Loucy (cell line): ENCODE measurements around the gene TRPM3.

Experiments used
- H2AFZ ChIP-seq: fragments of 200-600 bp; sonication (generic); 2 replicates; pipeline ENCODE4 v1.6.0; 2016; ENCODE audit warnings: antibody characterized with exemption, mild to moderate bottlenecking, low read length, moderate library complexity
- H3F3A ChIP-seq: fragments of 200-600 bp; 2 replicates; pipeline ENCODE4 v1.6.0; 2016; ENCODE audit warnings: antibody characterized with exemption, low read depth, mild to moderate bottlenecking
- H3K27me3 ChIP-seq: fragments of 200-600 bp; sonication (generic); 2 replicates; pipeline ENCODE4 v1.6.1; 2014; ENCODE audit warnings: low read length, mild to moderate bottlenecking; ENCODE audit not compliant: insufficient read depth, poor library complexity, severe bottlenecking
- H3K36me3 ChIP-seq: fragments of 200-600 bp; sonication (generic); 2 replicates; pipeline ENCODE4 v1.6.1; 2016; ENCODE audit warnings: low read length; ENCODE audit not compliant: insufficient read depth
- H3K4me1 ChIP-seq: fragments of 200-600 bp; sonication (generic); 2 replicates; pipeline ENCODE4 v1.5.1; 2014; ENCODE audit warnings: low read length, mild to moderate bottlenecking; ENCODE audit not compliant: insufficient read depth, poor library complexity, severe bottlenecking
- H3K4me2 ChIP-seq: fragments of 200-600 bp; sonication (generic); 2 replicates; pipeline ENCODE4 v1.6.0; 2014; ENCODE audit warnings: antibody characterized with exemption, low read length, low read depth, mild to moderate bottlenecking; ENCODE audit not compliant: poor library complexity, severe bottlenecking
- H3K4me3 ChIP-seq: fragments of 200-600 bp; sonication (generic); 2 replicates; pipeline ENCODE4 v1.5.1; 2014; ENCODE audit warnings: low read length, mild to moderate bottlenecking, mixed read lengths; ENCODE audit not compliant: poor library complexity, severe bottlenecking
- H3K79me2 ChIP-seq: fragments of 200-600 bp; sonication (generic); 2 replicates; pipeline ENCODE4 v1.6.1; 2014; ENCODE audit warnings: low read length; ENCODE audit not compliant: insufficient read depth
- H3K9ac ChIP-seq: fragments of 200-600 bp; sonication (generic); 2 replicates; pipeline ENCODE4 v1.6.0; 2014; ENCODE audit warnings: mild to moderate bottlenecking, low read depth, low read length, moderate library complexity; ENCODE audit not compliant: poor library complexity, severe bottlenecking
- H3K9me2 ChIP-seq: fragments of 200-600 bp; sonication (generic); replicated peaks from 2 replicates; pipeline ENCODE4 v1.6.1; 2016; ENCODE audit warnings: low read depth, low read length, mixed read lengths
- H3K9me3 ChIP-seq: fragments of 200-600 bp; sonication (generic); 2 replicates; pipeline ENCODE4 v1.6.1; 2014; ENCODE audit warnings: mild to moderate bottlenecking, antibody characterized with exemption, low read length, low read depth; ENCODE audit not compliant: insufficient read depth
- H4K20me1 ChIP-seq: fragments of 200-600 bp; sonication (generic); 2 replicates; pipeline ENCODE4 v1.6.0; 2014; ENCODE audit warnings: antibody characterized with exemption, low read length, mild to moderate bottlenecking; ENCODE audit not compliant: insufficient read depth, poor library complexity, severe bottlenecking
- CTCF ChIP-seq: fragments of 200-600 bp; sonication (generic); conservative IDR thresholded peaks from 2 replicates; pipeline ENCODE4 v1.5.1; 2014; ENCODE audit warnings: mild to moderate bottlenecking, antibody characterized with exemption, low read length
- EZH2phosphoT487 ChIP-seq: fragments of 200-600 bp; IDR thresholded peaks from 2 replicates; pipeline ENCODE4 v1.6.1; 2018; ENCODE audit warnings: antibody characterized with exemption, mild to moderate bottlenecking, moderate library complexity, borderline replicate concordance

Gene TRPM3

GRCh38 chr9:70511858-70512257 lies 609.6 kb downstream of the TRPM3 start:
- TF ChIP-seq CTCF (no peak), EZH2phosphoT487 (no peak)
- Histone ChIP-seq H3K4me2 (no peak overlapping the region), H4K20me1 (no peaks in the 10 kb centered on the region), H3K9me2 (no peaks in the 10 kb centered on the region), H3K27me3 (no peaks in the 10 kb centered on the region), H3K9ac (no peak overlapping the region), H3K79me2 (no peaks in the 10 kb centered on the region), H2AFZ (no peak overlapping the region), H3K4me1 (no peaks in the 10 kb centered on the region), H3F3A (no peaks in the 10 kb centered on the region), H3K36me3 (no peaks in the 10 kb centered on the region), H3K9me3 (no peaks in the 10 kb centered on the region), H3K4me3 (no peak overlapping the region)

GRCh38 chr9:70510157-70510770 lies 611.2 kb downstream of the TRPM3 start:
- H3K9me2 ChIP-seq: no peaks in the 10 kb centered on the region
- H4K20me1 ChIP-seq: no peaks in the 10 kb centered on the region
- no peaks in the 10 kb centered on the region for H3K4me1 ChIP-seq
- TF ChIP-seq EZH2phosphoT487 (no peak), CTCF (peak; percentile 77)
- H3K9ac ChIP-seq: no peak overlapping the region
- no peaks in the 10 kb centered on the region for H3F3A ChIP-seq
- H3K4me3 ChIP-seq: no peak overlapping the region
- no peaks in the 10 kb centered on the region for H3K9me3 ChIP-seq
- H2AFZ ChIP-seq: no peak overlapping the region
- no peaks in the 10 kb centered on the region for H3K27me3 ChIP-seq
- no peak overlapping the region for H3K4me2 ChIP-seq
- no peaks in the 10 kb centered on the region for H3K36me3 ChIP-seq
- H3K79me2 ChIP-seq: no peaks in the 10 kb centered on the region

- H3K9me2 ChIP-seq: no peaks in the 10 kb centered on the region
- H3K79me2 ChIP-seq: no peaks in the 10 kb centered on the region
- H4K20me1 ChIP-seq: no peaks in the 10 kb centered on the region
- H3K4me2 ChIP-seq: no peak overlapping the region
- H3K9me3 ChIP-seq: no peaks in the 10 kb centered on the region
- no peak overlapping the region for H3K4me3 ChIP-seq
- H3K4me1 ChIP-seq: no peaks in the 10 kb centered on the region
- H2AFZ ChIP-seq: no peak overlapping the region
- H3K27me3 ChIP-seq: no peaks in the 10 kb centered on the region
- H3K9ac ChIP-seq: no peak overlapping the region
- no peak for TF ChIP-seq CTCF
- TF ChIP-seq EZH2phosphoT487: no peak
- no peaks in the 10 kb centered on the region for H3F3A ChIP-seq
- no peaks in the 10 kb centered on the region for H3K36me3 ChIP-seq
Observed at GRCh38 chr9:70506159-70506558, 615.3 kb downstream of the TRPM3 start.
